ENCODE results near the gene MRPS34.

Gene MRPS34

DNA sequence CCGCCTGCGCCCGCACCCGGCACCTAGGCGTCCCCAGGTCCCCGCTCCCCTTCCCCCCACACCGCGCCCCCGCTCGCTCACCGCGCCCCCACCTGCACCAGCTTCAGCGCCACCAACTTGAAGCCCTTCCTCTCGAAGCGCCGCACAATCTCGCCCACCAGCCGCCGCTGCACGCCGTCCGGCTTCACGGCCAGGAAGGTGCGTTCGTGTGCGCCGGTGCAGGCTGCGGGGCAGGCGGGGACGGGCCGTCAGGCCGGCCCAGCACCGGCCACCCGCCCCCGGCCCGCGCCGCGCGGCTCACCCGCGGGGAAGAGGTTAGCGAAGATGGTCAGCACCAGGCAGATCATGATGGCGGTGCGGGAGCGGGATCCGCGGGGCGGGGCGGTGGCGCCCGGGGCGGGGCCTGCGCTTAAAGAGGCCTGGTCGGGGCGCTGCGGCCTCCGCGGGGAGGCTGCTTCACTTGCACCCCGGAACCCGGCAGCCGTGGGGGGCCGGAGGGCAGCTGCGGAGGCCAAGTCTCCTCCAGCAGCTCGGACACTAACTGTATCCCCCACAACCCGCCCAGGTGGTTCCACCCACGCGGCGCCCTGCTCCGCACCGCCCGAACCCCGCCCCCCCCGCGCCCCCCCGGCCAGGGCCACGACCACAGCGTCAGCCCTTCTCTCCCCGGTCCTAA, 1.6 kb downstream of the MRPS34 start, which contains the start of gene NME3:
NME3 (minus strand) TSS at position 356 of the 676 bp plus-strand sequence; CDS start at position 347, 9 bp downstream.
- TF ChIP-seq, protein P1, sequence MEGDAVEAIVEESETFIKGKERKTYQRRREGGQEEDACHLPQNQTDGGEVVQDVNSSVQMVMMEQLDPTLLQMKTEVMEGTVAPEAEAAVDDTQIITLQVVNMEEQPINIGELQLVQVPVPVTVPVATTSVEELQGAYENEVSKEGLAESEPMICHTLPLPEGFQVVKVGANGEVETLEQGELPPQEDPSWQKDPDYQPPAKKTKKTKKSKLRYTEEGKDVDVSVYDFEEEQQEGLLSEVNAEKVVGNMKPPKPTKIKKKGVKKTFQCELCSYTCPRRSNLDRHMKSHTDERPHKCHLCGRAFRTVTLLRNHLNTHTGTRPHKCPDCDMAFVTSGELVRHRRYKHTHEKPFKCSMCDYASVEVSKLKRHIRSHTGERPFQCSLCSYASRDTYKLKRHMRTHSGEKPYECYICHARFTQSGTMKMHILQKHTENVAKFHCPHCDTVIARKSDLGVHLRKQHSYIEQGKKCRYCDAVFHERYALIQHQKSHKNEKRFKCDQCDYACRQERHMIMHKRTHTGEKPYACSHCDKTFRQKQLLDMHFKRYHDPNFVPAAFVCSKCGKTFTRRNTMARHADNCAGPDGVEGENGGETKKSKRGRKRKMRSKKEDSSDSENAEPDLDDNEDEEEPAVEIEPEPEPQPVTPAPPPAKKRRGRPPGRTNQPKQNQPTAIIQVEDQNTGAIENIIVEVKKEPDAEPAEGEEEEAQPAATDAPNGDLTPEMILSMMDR (IDR thresholded peaks at IDR 0.05; ENCODE audit: low read depth, low read length): no peak

GRCh38 chr16:1770328-1771187, 2.4 kb downstream of the MRPS34 start:
- TF ChIP-seq, protein P1 (IDR thresholded peaks at IDR 0.05; ENCODE audit: low read depth, low read length): no peak
- H3K4me3 ChIP-seq (ENCODE audit: low read depth, low read length): peak overlapping the region; percentile 87

More for the DNA sequence above, 1.6 kb downstream of the MRPS34 start, which contains the start of gene NME3:
- H3K4me3 ChIP-seq (ENCODE audit: low read depth, low read length): peak within 1 kb of the TSS; percentile 87

GRCh38 chr16:1769402-1770300, 3.3 kb downstream of the MRPS34 start:
- TF ChIP-seq, protein P1 (IDR thresholded peaks at IDR 0.05; ENCODE audit: low read depth, low read length): no peak
- H3K4me3 ChIP-seq (ENCODE audit: low read depth, low read length): no peak overlapping the region

GRCh38 chr16:1768767-1769401, 4.0 kb downstream of the MRPS34 start:
- TF ChIP-seq, protein P1 (IDR thresholded peaks at IDR 0.05; ENCODE audit: low read depth, low read length): no peak
- no peak overlapping the region for H3K4me3 ChIP-seq (ENCODE audit: low read depth, low read length)

GRCh38 chr16:1768061-1768766, 4.7 kb downstream of the MRPS34 start:
- no peak overlapping the region for H3K4me3 ChIP-seq (ENCODE audit: low read depth, low read length)
- TF ChIP-seq, protein P1 (IDR thresholded peaks at IDR 0.05; ENCODE audit: low read depth, low read length): no peak
